GM12801 (cell line): ENCODE results near the gene CDKN1C.

Source experiments
- CTCF ChIP-seq: IDR thresholded peaks from one replicate; pipeline ENCODE4 v1.5.1; 2011; ENCODE audit warnings: control low read depth; ENCODE audit not compliant: insufficient read length; ENCODE audit errors: extremely low read depth

The CDKN1C gene

GRCh38 chr11:2846056-2846455 lies 39.5 kb downstream of the CDKN1C start:
- no peak for TF ChIP-seq CTCF

- no peak for TF ChIP-seq CTCF
Observed at GRCh38 chr11:2844996-2845395, 40.6 kb downstream of the CDKN1C start.

- TF ChIP-seq CTCF: no peak
Observed at GRCh38 chr11:2844116-2844842, 41.3 kb downstream of the CDKN1C start.

GRCh38 chr11:2843551-2843950 lies 42.0 kb downstream of the CDKN1C start:
- TF ChIP-seq CTCF: no peak

- TF ChIP-seq CTCF: no peak
Observed at GRCh38 chr11:2842876-2843275, 42.7 kb downstream of the CDKN1C start.

GRCh38 chr11:2841411-2842190 lies 44.0 kb downstream of the CDKN1C start:
- TF ChIP-seq CTCF: no peak

GRCh38 chr11:2839395-2839943 lies 46.1 kb downstream of the CDKN1C start:
- no peak for TF ChIP-seq CTCF
